ENCODE measurements around the gene CLN3.
"Not testable (repeated sequence)": the region's sequence is repeated elsewhere in the genome, so short reads cannot be mapped to it uniquely, and the experiment has no call there.

The CLN3 gene

GRCh38 chr16:28527985-28528384 is 36.1 kb upstream of the CLN3 start:
- no peak for TF ChIP-seq CTCF (IDR thresholded peaks at IDR 0.05; ENCODE audit: low read depth, low read length)
- no peak overlapping the region for H3K4me3 ChIP-seq (ENCODE audit: low read depth, low read length)
- H3K36me3 ChIP-seq: no peaks in the 10 kb centered on the region
- DNase-seq: no peak
- no peaks in the 10 kb centered on the region for H3K9me3 ChIP-seq
- no peaks in the 10 kb centered on the region for H3K27me3 ChIP-seq
- no peaks in the 10 kb centered on the region for H3K4me1 ChIP-seq

- not testable (repeated sequence) for H3K36me3 ChIP-seq; H3K27me3 ChIP-seq; H3K9me3 ChIP-seq; H3K4me3 ChIP-seq (ENCODE audit: low read depth, low read length); H3K4me1 ChIP-seq; DNase-seq
These were observed 35.4 kb upstream of the CLN3 start for GRCh38 chr16:28527100-28527785.

- H3K4me3 ChIP-seq (ENCODE audit: low read depth, low read length): no peak overlapping the region
- H3K27me3 ChIP-seq: no peaks in the 10 kb centered on the region
- no peaks in the 10 kb centered on the region for H3K4me1 ChIP-seq
- TF ChIP-seq CTCF (IDR thresholded peaks at IDR 0.05; ENCODE audit: low read depth, low read length): no peak
- no peak for DNase-seq
- H3K9me3 ChIP-seq: no peaks in the 10 kb centered on the region
- H3K36me3 ChIP-seq: no peaks in the 10 kb centered on the region
These were observed 34.6 kb upstream of the CLN3 start for GRCh38 chr16:28526201-28527099.

GRCh38 chr16:28524681-28525171 is 32.9 kb upstream of the CLN3 start:
- no peaks in the 10 kb centered on the region for H3K9me3 ChIP-seq
- no peaks in the 10 kb centered on the region for H3K27me3 ChIP-seq
- no peak overlapping the region for H3K4me3 ChIP-seq (ENCODE audit: low read depth, low read length)
- H3K4me1 ChIP-seq: no peaks in the 10 kb centered on the region
- no peaks in the 10 kb centered on the region for H3K36me3 ChIP-seq
- no peak for TF ChIP-seq CTCF (IDR thresholded peaks at IDR 0.05; ENCODE audit: low read depth, low read length)
- no peak for DNase-seq

GRCh38 chr16:28522792-28523191 is 30.9 kb upstream of the CLN3 start:
- no peak for DNase-seq
- Histone ChIP-seq H3K27me3 (no peaks in the 10 kb centered on the region), H3K4me1 (no peaks in the 10 kb centered on the region), H3K9me3 (no peaks in the 10 kb centered on the region), H3K4me3 (ENCODE audit: low read depth, low read length) (no peak overlapping the region), H3K36me3 (no peaks in the 10 kb centered on the region)
- TF ChIP-seq CTCF (IDR thresholded peaks at IDR 0.05; ENCODE audit: low read depth, low read length): no peak

GRCh38 chr16:28521436-28521835 is 29.6 kb upstream of the CLN3 start:
- H3K4me1 ChIP-seq: no peaks in the 10 kb centered on the region

More at GRCh38 chr16:28521436-28521835, 29.6 kb upstream of the CLN3 start:
- H3K9me3 ChIP-seq: no peaks in the 10 kb centered on the region
- no peaks in the 10 kb centered on the region for H3K27me3 ChIP-seq
- TF ChIP-seq CTCF (IDR thresholded peaks at IDR 0.05; ENCODE audit: low read depth, low read length): no peak
- no peak for DNase-seq
- H3K36me3 ChIP-seq: no peaks in the 10 kb centered on the region
- H3K4me3 ChIP-seq (ENCODE audit: low read depth, low read length): no peak overlapping the region
